HG03565 (cell line): ENCODE data around the gene ADGB.
A peak's percentile ranks its signal among the peaks of the same experiment; 100 is the strongest.
"Not testable (repeated sequence)": the region's sequence is repeated elsewhere in the genome, so short reads cannot be mapped to it uniquely, and the experiment has no call there.

Experiments used
- ATAC-seq: cut with Tn5 transposase; IDR thresholded peaks from one replicate; pipeline ENCODE4 v1.9.1; 2021; ENCODE audit warnings: mild to moderate bottlenecking, moderate library complexity; ENCODE audit not compliant: unreplicated experiment

ADGB gene

GRCh38 chr6:146598772-146599405 lies at the start of gene ADGB:
TSS of gene ADGB (plus strand) at chr6:146598972. CDS start at chr6:146599041, 69 bp downstream.
- ATAC-seq = no peak

DNA sequence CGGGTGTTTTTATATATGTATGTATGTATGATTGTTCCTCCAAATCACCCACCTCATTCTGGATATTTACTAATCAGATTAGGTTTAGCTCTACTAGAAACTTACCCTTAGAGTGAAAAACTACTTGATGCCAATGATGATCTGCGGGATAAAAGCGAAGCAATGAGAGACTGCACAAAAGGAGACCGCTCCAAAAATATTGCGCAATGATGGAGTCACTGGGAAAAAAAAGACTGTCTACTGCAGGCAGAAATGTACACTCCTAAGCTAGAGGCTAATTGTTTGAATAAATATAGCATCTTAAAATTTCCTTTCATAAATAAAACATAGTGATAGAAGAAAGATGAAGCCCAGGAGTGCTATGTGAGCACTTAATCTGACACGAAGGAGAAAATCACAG lies 47.9 kb upstream of the ADGB start:
- ATAC-seq = no peak

DNA sequence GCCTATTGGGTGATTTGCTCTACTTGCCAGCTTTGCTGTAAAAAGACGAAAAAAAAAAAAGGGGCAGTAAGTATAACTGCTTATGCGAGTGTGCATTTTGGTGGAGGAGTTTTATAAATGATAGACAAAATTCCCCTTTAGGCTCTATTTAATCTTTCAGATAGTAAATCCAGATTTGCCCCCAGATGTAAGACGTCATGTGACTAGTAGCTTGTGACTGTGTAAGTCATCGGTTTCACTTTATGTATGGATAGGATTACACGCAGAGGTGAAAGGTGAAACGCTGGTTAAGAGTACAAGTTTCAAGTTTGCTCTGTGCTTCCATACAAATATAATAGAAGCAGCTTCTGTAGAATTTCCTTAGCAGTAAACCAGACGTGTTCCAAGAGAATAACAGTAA lies 47.2 kb upstream of the ADGB start:
- ATAC-seq = no peak

- ATAC-seq = no peak
Observed at GRCh38 chr6:146553377-146554135, 45.2 kb upstream of the ADGB start.

DNA sequence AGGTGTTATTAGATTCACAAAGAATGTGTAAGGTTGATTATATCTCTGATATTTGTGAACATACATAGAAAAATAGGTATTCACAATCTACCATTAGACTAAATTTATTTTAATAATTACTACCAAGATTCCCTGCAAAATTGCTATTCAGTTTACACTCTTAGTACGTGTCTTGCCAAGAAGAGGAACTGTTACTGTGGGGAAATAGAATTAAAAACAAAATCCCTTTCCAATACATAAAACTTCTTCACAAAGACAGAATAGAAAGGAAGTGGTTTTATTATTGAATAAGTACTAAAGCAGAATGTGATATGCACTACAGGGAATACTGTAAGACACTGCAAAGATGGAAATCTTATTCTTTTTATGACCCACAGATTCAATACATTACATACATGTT lies 38.2 kb upstream of the ADGB start:
- ATAC-seq = no peak

DNA sequence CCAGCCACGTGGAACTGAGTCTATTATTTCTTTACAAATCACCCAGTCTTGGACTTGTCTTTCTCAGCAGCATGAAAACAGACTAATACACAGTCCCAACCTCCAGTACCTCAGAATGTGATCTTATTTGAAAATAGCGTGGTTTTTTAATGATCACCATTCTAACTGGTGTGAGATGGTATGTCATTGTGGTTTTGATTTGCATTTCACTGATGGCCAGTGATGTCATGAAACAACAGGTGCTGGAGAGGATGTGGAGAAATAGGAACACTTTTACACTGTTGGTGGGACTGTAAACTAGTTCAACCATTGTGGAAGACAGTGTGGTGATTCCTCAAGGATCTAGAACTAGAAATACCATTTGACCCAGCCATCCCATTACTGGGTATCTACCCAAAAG lies 32.1 kb upstream of the ADGB start:
- not testable (repeated sequence) for ATAC-seq

DNA sequence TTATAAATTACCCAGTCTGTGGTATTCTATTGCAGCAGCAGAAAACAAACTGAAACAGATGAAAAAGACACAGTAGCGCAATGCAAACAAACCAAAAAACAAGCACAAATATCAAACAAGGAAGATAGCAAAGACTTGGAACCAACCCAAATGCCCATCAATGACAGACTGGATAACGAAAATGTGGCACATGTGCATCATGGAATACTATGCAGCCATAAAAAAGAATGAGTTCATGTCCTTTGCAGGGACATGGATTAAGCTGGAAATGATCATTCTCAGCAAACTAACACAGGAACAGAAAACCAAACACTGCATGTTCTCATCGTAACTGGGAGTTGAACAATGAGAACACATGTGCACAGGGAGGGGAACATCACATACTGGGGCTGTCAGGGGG lies 30.2 kb upstream of the ADGB start:
- ATAC-seq = not testable (repeated sequence)

DNA sequence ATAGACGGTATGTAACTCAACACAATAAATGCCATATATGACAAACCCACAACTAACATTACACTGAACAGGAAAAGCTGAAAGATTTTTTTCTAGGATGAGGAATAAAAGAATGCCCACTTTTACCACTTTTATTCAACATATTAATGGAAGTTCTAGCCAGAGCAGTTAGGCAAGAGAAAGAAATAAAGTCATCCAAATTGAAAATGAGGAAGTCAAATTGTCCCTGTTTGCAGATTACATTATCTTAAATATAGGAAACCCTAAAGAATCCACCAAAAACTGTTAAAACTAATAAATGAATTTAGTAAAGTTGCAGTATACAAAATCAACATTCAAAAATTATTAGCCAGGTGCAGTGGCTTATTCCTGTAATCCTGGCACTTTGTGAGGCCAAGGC lies 24.6 kb upstream of the ADGB start:
- ATAC-seq = no peak

- ATAC-seq = no peak
Observed at GRCh38 chr6:146578054-146578453, 20.7 kb upstream of the ADGB start.

DNA sequence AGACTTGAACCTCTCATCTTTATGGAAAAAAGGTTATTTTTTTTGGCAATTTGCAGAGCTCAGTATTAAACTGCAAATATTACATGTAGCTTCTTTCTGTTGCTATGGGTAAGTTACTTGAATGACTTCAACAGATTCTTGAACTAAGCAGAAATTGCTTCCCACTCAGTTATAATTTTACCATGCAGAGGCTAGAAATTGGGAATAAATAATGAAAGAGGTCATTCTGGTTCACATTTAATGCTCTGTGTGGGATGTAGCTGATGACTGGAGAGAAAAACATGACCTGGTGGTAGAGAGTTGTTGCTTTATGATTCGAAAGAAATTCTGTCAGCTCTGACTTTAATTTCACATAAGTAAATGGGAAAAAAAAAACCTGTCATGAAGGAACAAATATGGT lies 16.8 kb upstream of the ADGB start:
- no peak for ATAC-seq

DNA sequence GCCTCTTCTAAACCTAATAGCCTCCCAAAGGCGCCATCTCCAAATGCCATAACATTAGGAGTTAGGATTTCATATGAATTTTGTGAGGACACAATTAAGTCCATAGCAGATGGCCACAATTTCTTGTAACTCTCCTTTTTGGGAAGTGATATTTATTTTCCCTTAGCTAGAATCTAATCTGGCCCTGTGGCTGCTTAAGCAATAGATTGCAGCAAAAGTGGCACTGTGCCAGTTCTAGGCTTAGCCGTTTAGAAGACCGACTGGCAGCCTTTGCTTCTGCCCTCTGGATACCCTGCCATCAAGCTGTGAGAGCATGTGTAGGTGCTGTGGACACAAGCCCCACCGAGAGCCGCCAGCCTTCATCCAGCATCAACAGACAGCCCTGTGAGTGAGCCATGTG lies 15.9 kb upstream of the ADGB start:
- ATAC-seq = no peak

GRCh38 chr6:146583966-146584365 lies 14.8 kb upstream of the ADGB start:
- no peak for ATAC-seq

GRCh38 chr6:146587459-146587858 lies 11.3 kb upstream of the ADGB start:
- no peak for ATAC-seq

DNA sequence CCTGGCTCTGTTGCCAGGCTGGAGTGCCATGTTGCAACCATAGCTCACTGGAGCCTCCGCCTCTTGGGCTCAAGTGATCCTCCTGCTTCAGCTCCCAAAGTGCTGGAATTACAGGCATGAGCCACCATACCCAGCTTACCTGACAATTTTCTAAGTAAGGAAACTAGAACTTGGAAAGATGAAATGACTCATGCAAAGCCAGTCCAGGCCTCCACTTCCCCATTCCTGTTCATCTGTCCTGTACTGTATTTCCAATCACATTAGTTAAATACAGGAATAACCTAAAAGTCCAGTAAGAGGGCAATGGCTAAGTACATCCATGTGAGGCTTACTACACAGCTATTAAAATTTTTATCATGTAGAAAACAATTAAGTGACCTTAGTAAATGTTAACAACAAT lies 8.3 kb upstream of the ADGB start:
- no peak for ATAC-seq

DNA sequence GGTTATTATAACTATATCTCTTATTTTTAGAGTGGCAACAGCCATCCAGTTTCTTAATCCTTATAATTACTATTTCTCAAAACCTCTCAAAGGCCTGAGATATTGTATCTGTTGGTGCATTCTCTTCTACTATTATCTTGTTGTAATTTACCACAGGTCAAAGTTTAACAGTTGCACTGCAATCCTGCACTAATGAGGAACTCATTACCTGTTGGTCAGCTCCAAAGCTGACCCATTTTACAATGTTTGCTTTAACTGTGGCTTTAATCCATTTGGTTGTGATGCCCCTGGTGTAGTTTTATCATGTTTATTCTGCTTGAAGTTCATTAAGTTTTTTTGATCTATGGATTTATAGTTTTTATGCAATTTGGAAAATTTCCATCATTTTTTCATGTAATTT lies 6.3 kb upstream of the ADGB start:
- ATAC-seq = no peak

- no peak for ATAC-seq
Observed at GRCh38 chr6:146593986-146594385, 4.8 kb upstream of the ADGB start.

DNA sequence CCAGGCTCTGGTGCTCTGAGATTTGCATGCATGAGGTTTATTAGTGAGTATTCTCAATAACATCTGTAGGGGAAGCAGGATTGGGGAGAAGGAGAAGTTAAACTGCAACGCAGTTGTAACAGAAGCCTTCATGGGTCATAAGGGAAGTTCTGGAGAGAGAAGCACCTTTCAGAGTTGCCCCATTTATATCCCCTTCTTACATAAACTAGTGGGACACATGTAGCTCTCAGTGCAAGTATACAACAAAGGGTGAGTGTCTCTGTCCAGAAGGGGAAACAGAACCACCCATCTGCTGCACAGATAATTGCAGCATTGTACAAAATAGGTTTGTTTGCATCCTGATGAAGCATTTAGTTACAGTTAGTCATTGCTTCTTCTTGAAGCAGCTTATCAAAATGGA lies 4.3 kb upstream of the ADGB start:
- no peak for ATAC-seq

DNA sequence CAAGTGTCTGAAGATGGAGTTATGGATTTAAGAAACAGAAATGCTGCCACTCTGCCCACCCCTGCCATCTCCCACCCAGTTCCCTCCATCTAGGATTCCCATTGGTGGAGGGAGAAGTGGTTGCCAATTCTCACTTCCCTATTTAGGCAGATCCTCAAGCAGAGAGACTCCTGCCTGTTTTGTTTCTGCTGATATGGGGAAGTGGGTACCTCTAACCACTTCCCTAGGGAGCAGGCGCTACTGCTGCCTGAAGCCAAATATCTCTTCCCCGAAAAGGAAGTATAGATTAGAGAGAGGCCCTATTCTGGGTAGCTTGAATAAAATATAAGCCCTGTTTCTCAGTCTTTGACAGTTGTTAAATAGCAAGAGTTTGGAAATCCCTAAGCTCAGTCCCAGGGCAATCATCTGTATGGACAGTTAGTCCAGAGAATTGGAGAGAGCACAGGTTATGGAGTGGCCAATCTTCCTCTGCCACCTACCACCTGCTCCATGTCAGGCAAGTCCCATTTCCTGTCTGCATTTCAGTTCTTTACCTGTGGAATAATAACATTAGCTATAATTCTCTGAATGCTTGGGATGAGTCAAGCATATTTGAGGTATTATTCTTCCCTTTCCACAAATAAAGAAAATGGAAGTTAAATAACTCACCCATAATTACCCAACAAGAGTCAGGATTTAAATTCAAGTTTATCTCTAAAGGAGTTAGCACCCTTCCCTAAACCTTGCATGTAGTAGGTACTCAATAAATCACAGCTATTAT lies 2.6 kb upstream of the ADGB start:
- peak; percentile 53 for ATAC-seq

DNA sequence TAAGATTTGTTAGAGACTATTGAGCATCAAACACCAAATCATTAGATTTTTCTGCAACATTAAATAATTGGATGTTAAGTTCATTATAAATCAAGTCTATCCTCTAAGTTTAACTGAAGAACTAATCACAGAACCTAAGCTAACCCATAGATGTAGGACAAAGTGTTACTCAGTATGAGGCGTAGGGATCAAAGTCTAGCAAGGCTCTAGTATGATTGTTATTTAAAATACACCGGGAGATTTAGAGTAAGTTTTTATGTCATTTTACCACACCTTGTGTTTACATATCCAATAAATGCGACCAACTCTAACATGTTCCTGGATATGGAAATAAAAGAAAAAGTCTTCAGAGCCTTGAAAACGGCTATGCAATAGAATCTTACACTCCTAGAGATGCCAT lies 2.6 kb downstream of the ADGB start:
- no peak for ATAC-seq

GRCh38 chr6:146602526-146602925 lies 3.8 kb downstream of the ADGB start:
- no peak for ATAC-seq

- ATAC-seq = no peak
Observed at GRCh38 chr6:146613947-146614346, 15.2 kb downstream of the ADGB start.

DNA sequence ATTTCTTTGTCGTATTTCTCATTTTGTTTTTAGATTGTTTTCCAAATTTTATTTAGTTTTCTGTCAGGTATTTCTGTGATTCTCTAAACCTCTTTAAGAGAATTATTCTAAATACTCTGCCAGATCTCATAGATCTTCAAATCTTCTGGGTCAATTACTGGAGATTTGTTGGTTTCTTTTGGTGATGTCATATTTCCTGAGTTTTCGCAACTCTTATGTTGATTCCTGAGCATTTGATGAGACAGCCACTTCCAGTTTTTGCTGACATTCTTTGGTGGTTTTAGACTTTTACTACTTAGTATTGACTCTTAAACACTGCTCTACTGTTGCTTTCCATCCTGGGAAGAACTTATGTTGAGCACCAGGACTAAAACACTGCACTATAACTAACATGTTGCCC lies 21.9 kb downstream of the ADGB start:
- no peak for ATAC-seq
